NCI-H345 (cell line): ENCODE measurements around the gene TRAF5.
A peak's percentile ranks its signal among the peaks of the same experiment; 100 is the strongest.

ENCODE experiments used
- DNase-seq: peaks from one replicate; lab custom pipeline; 2025; lab: John Stamatoyannopoulos, UW

TRAF5 gene

GRCh38 chr1:211328084-211328694 lies 1.6 kb downstream of the TRAF5 start:
- DNase-seq, result no peak

- no peak for DNase-seq
Measured at GRCh38 chr1:211328866-211329475, 2.3 kb downstream of the TRAF5 start.

GRCh38 chr1:211329764-211330201 lies 3.1 kb downstream of the TRAF5 start:
- peak; percentile 22 for DNase-seq

- DNase-seq, result no peak
Measured at GRCh38 chr1:211330282-211330936, 3.8 kb downstream of the TRAF5 start.

GRCh38 chr1:211331011-211331709 lies 4.5 kb downstream of the TRAF5 start:
- DNase-seq, result no peak

- DNase-seq, result no peak
Measured at GRCh38 chr1:211332036-211332616, 5.5 kb downstream of the TRAF5 start.

- no peak for DNase-seq
Measured at GRCh38 chr1:211332830-211333229, 6.2 kb downstream of the TRAF5 start.

GRCh38 chr1:211333906-211334305 lies 7.3 kb downstream of the TRAF5 start:
- DNase-seq, result no peak

- DNase-seq, result no peak
Measured at GRCh38 chr1:211334986-211335385, 8.4 kb downstream of the TRAF5 start.

- no peak for DNase-seq
Measured at GRCh38 chr1:211335522-211336157, 9.0 kb downstream of the TRAF5 start.

GRCh38 chr1:211336161-211336560 lies 9.5 kb downstream of the TRAF5 start:
- DNase-seq, result no peak

GRCh38 chr1:211336775-211337174 lies 10.1 kb downstream of the TRAF5 start:
- no peak for DNase-seq

GRCh38 chr1:211337430-211338223 lies 11.0 kb downstream of the TRAF5 start:
- no peak for DNase-seq

- DNase-seq, result no peak
Measured at GRCh38 chr1:211338224-211338620, 11.6 kb downstream of the TRAF5 start.

GRCh38 chr1:211339631-211340041 lies 13.0 kb downstream of the TRAF5 start:
- DNase-seq, result no peak

GRCh38 chr1:211340622-211341507 lies 14.2 kb downstream of the TRAF5 start:
- no peak for DNase-seq

GRCh38 chr1:211341999-211342398 lies 15.4 kb downstream of the TRAF5 start:
- DNase-seq, result no peak

- DNase-seq, result no peak
Measured at GRCh38 chr1:211343607-211344006, 17.0 kb downstream of the TRAF5 start.

GRCh38 chr1:211344152-211344618 lies 17.6 kb downstream of the TRAF5 start:
- DNase-seq, result no peak

- no peak for DNase-seq
Measured at GRCh38 chr1:211345719-211346118, 19.1 kb downstream of the TRAF5 start.
